ENCODE measurements around the gene TMEM255B.

DNA sequence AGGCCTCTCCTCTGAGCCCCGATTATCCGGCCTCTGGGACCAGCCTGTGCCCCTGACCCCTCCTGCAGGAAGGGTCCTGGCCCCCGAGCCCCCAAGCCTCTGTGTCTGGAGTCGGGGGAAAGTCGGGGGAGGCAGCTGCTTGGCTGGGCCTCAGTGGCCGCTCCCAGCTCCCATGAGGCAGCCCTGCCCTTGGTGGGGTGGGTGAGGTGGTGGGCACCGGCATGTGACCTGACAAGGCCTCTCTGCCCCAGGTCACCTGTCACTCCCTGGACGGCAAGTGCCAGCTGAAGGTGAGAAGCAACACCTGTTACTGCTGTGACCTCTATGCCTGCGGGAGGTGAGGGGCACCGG lies 41.5 kb downstream of the TMEM255B start:
- TF ChIP-seq POLR2A (IDR thresholded peaks at IDR 0.05; ENCODE audit: low read length), result no peak
- TF ChIP-seq GATA1 (IDR thresholded peaks at IDR 0.05; ENCODE audit: low read depth, low read length), result no peak
